ENCODE measurements around the gene FAM83C.

Gene FAM83C

GRCh38 chr20:35311409-35311808 is 19.2 kb upstream of the FAM83C start:
- Mint-ChIP-seq H3K4me1 (ENCODE audit: low read depth) (peaks cover 79% of the 10 kb centered on the region), H3K36me3 (ENCODE audit: low read depth) (peaks cover 53% of the 10 kb centered on the region), H3K27ac (peak overlapping the region; percentile 88), H3K4me3 (peak overlapping the region; percentile 45), H3K27me3 (no peaks in the 10 kb centered on the region), H3K9me3 (no peaks in the 10 kb centered on the region)
- DNase-seq = peak; percentile 72

GRCh38 chr20:35307666-35308653 is 15.7 kb upstream of the FAM83C start:
- H3K36me3 Mint-ChIP-seq (ENCODE audit: low read depth) = peaks cover 50% of the 10 kb centered on the region
- H3K9me3 Mint-ChIP-seq = no peaks in the 10 kb centered on the region
- peak overlapping the region; percentile 71 for H3K27ac Mint-ChIP-seq
- H3K27me3 Mint-ChIP-seq = no peaks in the 10 kb centered on the region
- no peak overlapping the region for H3K4me3 Mint-ChIP-seq
- peak; percentile 24 for DNase-seq
- peaks cover 87% of the 10 kb centered on the region for H3K4me1 Mint-ChIP-seq (ENCODE audit: low read depth)

GRCh38 chr20:35306931-35307517 is 14.8 kb upstream of the FAM83C start:
- DNase-seq = peak; percentile 52
- H3K4me3 Mint-ChIP-seq = no peak overlapping the region
- no peaks in the 10 kb centered on the region for H3K27me3 Mint-ChIP-seq
- peaks cover 41% of the 10 kb centered on the region for H3K36me3 Mint-ChIP-seq (ENCODE audit: low read depth)
- H3K27ac Mint-ChIP-seq = peak overlapping the region; percentile 97
- no peaks in the 10 kb centered on the region for H3K9me3 Mint-ChIP-seq
- peaks cover 86% of the 10 kb centered on the region for H3K4me1 Mint-ChIP-seq (ENCODE audit: low read depth)

GRCh38 chr20:35305682-35306556 is 13.7 kb upstream of the FAM83C start:
- peak; percentile 78 for DNase-seq
- H3K4me1 Mint-ChIP-seq (ENCODE audit: low read depth) = peaks cover 79% of the 10 kb centered on the region
- peak overlapping the region; percentile 97 for H3K27ac Mint-ChIP-seq
- H3K9me3 Mint-ChIP-seq = no peaks in the 10 kb centered on the region
- peaks cover 35% of the 10 kb centered on the region for H3K36me3 Mint-ChIP-seq (ENCODE audit: low read depth)
- peak overlapping the region; percentile 72 for H3K4me3 Mint-ChIP-seq
- no peaks in the 10 kb centered on the region for H3K27me3 Mint-ChIP-seq

GRCh38 chr20:35304956-35305355 is 12.7 kb upstream of the FAM83C start:
- Mint-ChIP-seq H3K27me3 (no peaks in the 10 kb centered on the region), H3K4me1 (ENCODE audit: low read depth) (peaks cover 75% of the 10 kb centered on the region), H3K36me3 (ENCODE audit: low read depth) (peaks cover 31% of the 10 kb centered on the region), H3K9me3 (no peaks in the 10 kb centered on the region), H3K4me3 (no peak overlapping the region), H3K27ac (peak overlapping the region; percentile 97)
- DNase-seq = peak; percentile 41

- Mint-ChIP-seq H3K27ac (peak overlapping the region; percentile 97), H3K36me3 (ENCODE audit: low read depth) (peaks cover 24% of the 10 kb centered on the region), H3K4me1 (ENCODE audit: low read depth) (peaks cover 67% of the 10 kb centered on the region), H3K27me3 (no peaks in the 10 kb centered on the region), H3K9me3 (no peaks in the 10 kb centered on the region), H3K4me3 (no peak overlapping the region)
- DNase-seq = peak; percentile 85
Observed at GRCh38 chr20:35303735-35304491, 11.7 kb upstream of the FAM83C start.

GRCh38 chr20:35303382-35303734 is 11.1 kb upstream of the FAM83C start:
- peak overlapping the region; percentile 64 for H3K27ac Mint-ChIP-seq
- peaks cover 24% of the 10 kb centered on the region for H3K36me3 Mint-ChIP-seq (ENCODE audit: low read depth)
- no peak for DNase-seq
- peaks cover 64% of the 10 kb centered on the region for H3K4me1 Mint-ChIP-seq (ENCODE audit: low read depth)
- no peaks in the 10 kb centered on the region for H3K9me3 Mint-ChIP-seq
- no peak overlapping the region for H3K4me3 Mint-ChIP-seq
- H3K27me3 Mint-ChIP-seq = no peaks in the 10 kb centered on the region

- Mint-ChIP-seq H3K9me3 (no peaks in the 10 kb centered on the region), H3K36me3 (ENCODE audit: low read depth) (peaks cover 22% of the 10 kb centered on the region), H3K27ac (peak overlapping the region; percentile 64), H3K4me3 (no peak overlapping the region), H3K4me1 (ENCODE audit: low read depth) (peaks cover 57% of the 10 kb centered on the region), H3K27me3 (no peaks in the 10 kb centered on the region)
- peak; percentile 33 for DNase-seq
Observed at GRCh38 chr20:35302421-35303335, 10.5 kb upstream of the FAM83C start.

- Mint-ChIP-seq H3K27me3 (no peaks in the 10 kb centered on the region), H3K9me3 (no peaks in the 10 kb centered on the region), H3K27ac (no peak overlapping the region), H3K36me3 (ENCODE audit: low read depth) (peaks cover 17% of the 10 kb centered on the region), H3K4me1 (ENCODE audit: low read depth) (peaks cover 45% of the 10 kb centered on the region), H3K4me3 (no peak overlapping the region)
- DNase-seq = no peak
Observed at GRCh38 chr20:35301426-35301825, 9.2 kb upstream of the FAM83C start.

- Mint-ChIP-seq H3K4me1 (ENCODE audit: low read depth) (peaks cover 37% of the 10 kb centered on the region), H3K27ac (no peak overlapping the region), H3K4me3 (no peak overlapping the region), H3K27me3 (no peaks in the 10 kb centered on the region), H3K9me3 (no peaks in the 10 kb centered on the region), H3K36me3 (ENCODE audit: low read depth) (peaks cover 11% of the 10 kb centered on the region)
- DNase-seq = no peak
Observed at GRCh38 chr20:35300469-35301262, 8.4 kb upstream of the FAM83C start.

GRCh38 chr20:35299780-35300179 is 7.6 kb upstream of the FAM83C start:
- Mint-ChIP-seq H3K27ac (no peak overlapping the region), H3K4me3 (no peak overlapping the region), H3K4me1 (ENCODE audit: low read depth) (peaks cover 28% of the 10 kb centered on the region), H3K36me3 (ENCODE audit: low read depth) (peaks cover 4% of the 10 kb centered on the region), H3K9me3 (no peaks in the 10 kb centered on the region), H3K27me3 (no peaks in the 10 kb centered on the region)
- no peak for DNase-seq

- DNase-seq = no peak
- H3K36me3 Mint-ChIP-seq (ENCODE audit: low read depth) = no peaks in the 10 kb centered on the region
- peaks cover 13% of the 10 kb centered on the region for H3K4me1 Mint-ChIP-seq (ENCODE audit: low read depth)
- H3K4me3 Mint-ChIP-seq = no peak overlapping the region
- H3K27me3 Mint-ChIP-seq = no peaks in the 10 kb centered on the region
- H3K9me3 Mint-ChIP-seq = no peaks in the 10 kb centered on the region
- no peak overlapping the region for H3K27ac Mint-ChIP-seq
Observed at GRCh38 chr20:35298264-35298663, 6.0 kb upstream of the FAM83C start.
